Endothelial cell of umbilical vein (primary cell): ENCODE results near the gene DLG3. TPM values are rescaled to one million over a fixed set of nuclear protein-coding genes. Genes with fewer than 3 reads are reported as not detected.

Source experiments
- BruUV-seq: library from RNA; stranded (reverse); fragments of 400-500 nt; replicated peaks from 2 replicates; lab custom pipeline; 2021; lab: Mats Ljungman, UMichigan
- CTCF ChIA-PET: fragments of 300-600, 350-600 bp; sonication (Branson Sonifier 250); formaldehyde crosslinking; loops from one replicate; lab custom pipeline; 2021; ENCODE audit warnings: antibody characterized with exemption, inconsistent platforms; lab: Charles Lee
- POLR2A ChIA-PET: fragments of 300-600, 350-600 bp; sonication (Branson Sonifier 250); formaldehyde crosslinking; loops from one replicate; lab custom pipeline; 2021; ENCODE audit warnings: antibody characterized with exemption, inconsistent platforms; lab: Charles Lee
- DNase-seq: peaks from one replicate; pipeline ENCODE4 v3.0.0-alpha.2; 2011; ENCODE audit warnings: low read depth, low spot score
- FAIRE-seq: peaks from 2 replicates; lab custom pipeline; 2011; peaks lifted over from hg19 to GRCh38; lab: Jason Lieb, UNC
- H2AFZ ChIP-seq: 2 replicates; pipeline ENCODE4 v1.6.0; 2012; ENCODE audit warnings: low read depth, low read length, control low read depth, inconsistent platforms
- H3K27ac ChIP-seq: 2 replicates; pipeline ENCODE4 v1.5.1; 2011; ENCODE audit warnings: low read depth, mild to moderate bottlenecking, control low read depth, low read length, moderate library complexity; ENCODE audit not compliant: insufficient read depth
- H3K27me3 ChIP-seq, 2 experiments: 2 replicates each; pipeline versions ENCODE4 v1.6.0 to v1.6.1; 2011; ENCODE audit warnings: low read length in 2 of 2, mixed read lengths in 1 of 2; ENCODE audit not compliant: control insufficient read depth in 2 of 2, insufficient read depth in 2 of 2
- H3K36me3 ChIP-seq, 2 experiments: 2 replicates in 1 of 2; 3 replicates in 1 of 2; pipeline ENCODE4 v1.5.1; 2011; ENCODE audit warnings: low read length in 2 of 2, mild to moderate bottlenecking in 1 of 2, moderate library complexity in 1 of 2; ENCODE audit not compliant: control insufficient read depth in 2 of 2, insufficient read depth in 2 of 2; ENCODE audit errors: extremely low read depth in 1 of 2
- H3K4me1 ChIP-seq: 3 replicates; pipeline ENCODE4 v1.5.1; 2011; ENCODE audit warnings: mild to moderate bottlenecking, low read length; ENCODE audit not compliant: control insufficient read depth, insufficient read depth; ENCODE audit errors: extremely low read depth
- H3K4me2 ChIP-seq: 2 replicates; pipeline ENCODE4 v1.6.1; 2011; ENCODE audit warnings: low read length, control low read depth, mixed read lengths; ENCODE audit not compliant: insufficient read depth
- H3K4me3 ChIP-seq, 3 experiments: fragments of 200-600 bp in 1 of 3; sonication (generic), shearing (Covaris generic) in 1 of 3; replicated peaks in 1 of 3; 2 replicates each; pipeline ENCODE4 v1.5.1; 2011 to 2016; ENCODE audit warnings: control low read depth in 3 of 3, low read length in 3 of 3, mild to moderate bottlenecking in 2 of 3, inconsistent platforms in 1 of 3, low read depth in 1 of 3, moderate library complexity in 1 of 3; ENCODE audit not compliant: insufficient read depth in 1 of 3
- H3K79me2 ChIP-seq: 2 replicates; pipeline ENCODE4 v1.6.0; 2012; ENCODE audit warnings: low read length, inconsistent platforms; ENCODE audit not compliant: control insufficient read depth, insufficient read depth
- H3K9ac ChIP-seq: replicated peaks from 2 replicates; pipeline ENCODE3; 2011; ENCODE audit warnings: low read length, control low read depth; ENCODE audit not compliant: insufficient read depth; ENCODE audit errors: extremely low read depth
- H3K9me1 ChIP-seq: replicated peaks from 3 replicates; pipeline ENCODE4 v1.6.0; 2011; ENCODE audit warnings: mild to moderate bottlenecking, low read length; ENCODE audit not compliant: control insufficient read depth, insufficient read depth; ENCODE audit errors: extremely low read depth
- H3K9me3 ChIP-seq: replicated peaks from 2 replicates; pipeline ENCODE4 v1.5.1; 2012; ENCODE audit warnings: low read length, inconsistent platforms; ENCODE audit not compliant: control insufficient read depth, insufficient read depth
- H4K20me1 ChIP-seq: replicated peaks from 2 replicates; pipeline ENCODE3; 2011; ENCODE audit warnings: mild to moderate bottlenecking, low read length; ENCODE audit not compliant: control insufficient read depth, insufficient read depth; ENCODE audit errors: extremely low read depth
- EZH2 ChIP-seq: IDR thresholded peaks from 2 replicates; pipeline ENCODE4 v1.6.1; 2012; ENCODE audit warnings: borderline replicate concordance, low read depth, mild to moderate bottlenecking, moderate library complexity, low read length, inconsistent platforms; ENCODE audit not compliant: severe bottlenecking
- FOS ChIP-seq: IDR thresholded peaks from 2 replicates; pipeline ENCODE4 v1.6.1; 2011; ENCODE audit warnings: mild to moderate bottlenecking, low read length, moderate library complexity, borderline replicate concordance; ENCODE audit not compliant: insufficient read depth
- GATA2 ChIP-seq: IDR thresholded peaks from 2 replicates; pipeline ENCODE4 v1.7.0; 2011; ENCODE audit warnings: low read depth, mild to moderate bottlenecking, moderate library complexity, mixed read lengths, low read length; ENCODE audit not compliant: insufficient read length, insufficient read depth
- JUN ChIP-seq: IDR thresholded peaks from 2 replicates; pipeline ENCODE4 v1.6.1; 2011; ENCODE audit warnings: borderline replicate concordance, low read depth; ENCODE audit not compliant: insufficient read length, insufficient read depth
- MYC ChIP-seq: IDR thresholded peaks from one replicate; pipeline ENCODE4 v1.6.1; 2011; ENCODE audit warnings: mild to moderate bottlenecking, low read depth, low read length
- POLR2A ChIP-seq: IDR thresholded peaks from 2 replicates; pipeline ENCODE4 v1.6.1; 2012; ENCODE audit warnings: low read depth, mild to moderate bottlenecking, control low read depth, low read length
- POLR2AphosphoS5 ChIP-seq: IDR thresholded peaks from 2 replicates; pipeline ENCODE4 v1.6.1; 2012; ENCODE audit warnings: low read depth, mild to moderate bottlenecking, control low read depth, low read length, moderate library complexity; ENCODE audit not compliant: insufficient read depth
- dilution Hi-C: fragments of 300-500 bp; cut with MboI; formaldehyde crosslinking; loops from one replicate; pipeline ENCODE4 v1.15.0; 2019; ENCODE audit warnings: low sequenced_read_pairs; ENCODE audit not compliant: extremely low pct_ligation_motif_present
- intact Hi-C: fragments of 100-400 bp; cut with micrococcal nuclease; formaldehyde crosslinking; loops from one replicate; pipeline ENCODE4 v1.10.0; 2022
- polyA plus RNA-seq, 4 experiments: library from polyadenylated mRNA; depleted of rRNA in 3 of 4; stranded (reverse) in 3 of 4; unstranded in 1 of 4; fragments of >200 nt; gene quantifications; 2 replicates each; pipeline versions ENCODE4 v1.2.1 to v1.2.3, GENCODE V29; 2011 to 2012; ENCODE audit warnings: missing spikeins in 1 of 4
- total RNA-seq: library from RNA; stranded (reverse); gene quantifications from 2 replicates; pipeline ENCODE4 v1.2.3, GENCODE V29; 2021
- TF ChIP-seq, protein P1 (sequence below), 2 donors: IDR thresholded peaks; 1 replicate in 1 of 2; 2 replicates in 1 of 2; pipeline ENCODE4 v1.5.1; 2011; ENCODE audit warnings: low read length in 2 of 2, mild to moderate bottlenecking in 2 of 2, moderate library complexity in 2 of 2, control low read depth in 1 of 2, inconsistent platforms in 1 of 2, low read depth in 1 of 2; ENCODE audit not compliant: insufficient read depth in 1 of 2; ENCODE audit errors: extremely low read depth in 1 of 2
- TF ChIP-seq, protein P2 (sequence below): IDR thresholded peaks from 2 replicates; pipeline ENCODE4 v1.6.1; 2011; ENCODE audit not compliant: insufficient read depth, insufficient read length

Gene DLG3
- total and polyA plus RNA-seq, 2 donors (not counting 3 experiments of a cell fraction or from before 2014, with no cell fraction given): 1.2 to 3.2 TPM

DNA sequence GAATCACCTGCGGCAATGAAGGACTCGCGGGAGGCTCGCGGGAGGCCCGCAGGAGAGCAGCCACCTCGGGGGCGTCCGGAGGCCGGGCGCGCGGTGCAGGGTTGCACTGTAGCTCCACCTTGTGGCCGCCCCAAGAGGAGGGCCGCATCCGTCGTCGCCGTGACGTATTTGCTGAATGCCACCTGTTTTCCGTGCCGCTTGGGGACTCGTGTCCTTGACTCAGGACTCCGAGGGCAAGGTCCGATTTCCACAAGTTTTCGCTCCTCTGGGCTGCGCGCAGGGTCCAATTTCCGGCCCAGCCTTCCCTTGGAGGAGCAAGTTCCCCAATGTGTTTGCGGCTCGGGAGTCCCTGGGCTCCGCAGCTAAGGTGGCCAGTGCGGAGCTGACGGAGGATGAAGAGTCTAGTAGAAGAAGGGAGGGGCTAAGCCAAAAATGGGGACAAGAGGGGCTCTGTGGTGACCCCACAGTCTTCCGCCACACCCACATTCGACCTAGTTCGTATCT is 10.7 kb upstream of the DLG3 start:
- Histone ChIP-seq H3K4me2 (peak overlapping the region; percentile 41), H3K27me3 (no peaks in the 10 kb centered on the region), H3K4me1 (peaks cover 9% of the 10 kb centered on the region), H3K79me2 (no peaks in the 10 kb centered on the region), H4K20me1 (no peaks in the 10 kb centered on the region), H3K27ac (peak overlapping the region; percentile 67), H3K9ac (peak overlapping the region; percentile 79), H3K36me3 (no peaks in the 10 kb centered on the region), H3K9me1 (no peaks in the 10 kb centered on the region), H2AFZ (peak overlapping the region; percentile 95), H3K4me3 (peak overlapping the region; percentile 39 to 86 (median 52)), H3K9me3 (no peaks in the 10 kb centered on the region)
- TSS peak; percentile 40 for BruUV-seq
- dilution Hi-C loops (no loop called here), intact Hi-C loops (loop anchor here (1.0 kb wide), 1 partner anchor 301 kb away; the partner anchor contains the start of gene IGBP1)
- no peak for TF ChIP-seq JUN
- TF ChIP-seq, protein P1, sequence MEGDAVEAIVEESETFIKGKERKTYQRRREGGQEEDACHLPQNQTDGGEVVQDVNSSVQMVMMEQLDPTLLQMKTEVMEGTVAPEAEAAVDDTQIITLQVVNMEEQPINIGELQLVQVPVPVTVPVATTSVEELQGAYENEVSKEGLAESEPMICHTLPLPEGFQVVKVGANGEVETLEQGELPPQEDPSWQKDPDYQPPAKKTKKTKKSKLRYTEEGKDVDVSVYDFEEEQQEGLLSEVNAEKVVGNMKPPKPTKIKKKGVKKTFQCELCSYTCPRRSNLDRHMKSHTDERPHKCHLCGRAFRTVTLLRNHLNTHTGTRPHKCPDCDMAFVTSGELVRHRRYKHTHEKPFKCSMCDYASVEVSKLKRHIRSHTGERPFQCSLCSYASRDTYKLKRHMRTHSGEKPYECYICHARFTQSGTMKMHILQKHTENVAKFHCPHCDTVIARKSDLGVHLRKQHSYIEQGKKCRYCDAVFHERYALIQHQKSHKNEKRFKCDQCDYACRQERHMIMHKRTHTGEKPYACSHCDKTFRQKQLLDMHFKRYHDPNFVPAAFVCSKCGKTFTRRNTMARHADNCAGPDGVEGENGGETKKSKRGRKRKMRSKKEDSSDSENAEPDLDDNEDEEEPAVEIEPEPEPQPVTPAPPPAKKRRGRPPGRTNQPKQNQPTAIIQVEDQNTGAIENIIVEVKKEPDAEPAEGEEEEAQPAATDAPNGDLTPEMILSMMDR (IDR thresholded peaks at IDR 0.05; ENCODE audit: extremely low read depth in 1 of 2, insufficient read depth in 1 of 2, low read depth in 1 of 2, low read length in 2 of 2): peak; percentile 60 to 81
- CTCF ChIA-PET: interaction anchor here (0.6 to 2.3 kb wide), 13 partner anchors 9 to 301 kb away, joined by 3 to 15 read pairs (median 4); partner anchors contain the start of genes GDPD2 and IGBP1
- POLR2A ChIA-PET: no interaction called here
- FAIRE-seq (peak; percentile 72), DNase-seq (peak; percentile 49)

DNA sequence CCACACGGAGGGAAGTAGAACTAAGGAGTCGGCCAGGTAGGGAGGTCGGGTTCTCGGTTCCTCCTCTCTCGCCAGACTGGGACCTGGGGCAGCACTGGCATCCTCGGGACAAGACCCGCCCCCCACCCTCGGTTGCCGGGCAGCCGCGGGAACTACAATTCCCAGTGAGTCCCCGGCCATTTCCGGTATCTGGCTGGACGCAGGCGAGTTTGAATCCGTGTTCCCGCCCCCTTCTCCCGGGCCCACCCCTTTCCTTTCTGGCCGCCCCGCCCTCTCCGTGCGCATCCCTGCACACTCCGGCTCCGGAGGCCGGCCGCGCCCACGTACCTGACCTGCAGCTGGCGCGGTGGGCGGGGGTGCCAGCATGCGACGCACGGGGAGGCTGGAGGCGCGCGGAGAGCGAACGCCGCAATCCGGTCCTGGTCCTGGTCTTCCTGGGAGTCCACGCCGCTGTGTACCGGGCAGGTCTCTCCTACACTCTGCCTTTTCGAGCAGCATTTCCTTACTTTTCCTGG is 10.2 kb upstream of the DLG3 start:
- no peaks in the 10 kb centered on the region for H3K9me3 ChIP-seq
- TF ChIP-seq, protein P1 (IDR thresholded peaks at IDR 0.05; ENCODE audit: extremely low read depth in 1 of 2, insufficient read depth in 1 of 2, low read depth in 1 of 2, low read length in 2 of 2): no peak
- no peak for TF ChIP-seq FOS
- TF ChIP-seq JUN: no peak
- TF ChIP-seq POLR2AphosphoS5: no peak
- no peak for TF ChIP-seq POLR2A
- TF ChIP-seq, protein P2, sequence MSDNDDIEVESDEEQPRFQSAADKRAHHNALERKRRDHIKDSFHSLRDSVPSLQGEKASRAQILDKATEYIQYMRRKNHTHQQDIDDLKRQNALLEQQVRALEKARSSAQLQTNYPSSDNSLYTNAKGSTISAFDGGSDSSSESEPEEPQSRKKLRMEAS: no peak
- TF ChIP-seq EZH2: no peak
- TF ChIP-seq MYC: no peak
- no peak for TF ChIP-seq GATA2
- peaks cover 9% of the 10 kb centered on the region for H3K4me1 ChIP-seq
- H3K79me2 ChIP-seq: no peaks in the 10 kb centered on the region
- H4K20me1 ChIP-seq: no peaks in the 10 kb centered on the region
- H3K9me1 ChIP-seq: no peaks in the 10 kb centered on the region
- peak; percentile 97 for FAIRE-seq
- H3K9ac ChIP-seq: peak overlapping the region; percentile 79
- POLR2A ChIA-PET: no interaction called here
- peak; percentile 58 for DNase-seq
- no peaks in the 10 kb centered on the region for H3K27me3 ChIP-seq
- peak overlapping the region; percentile 95 for H2AFZ ChIP-seq
- H3K4me2 ChIP-seq: peak overlapping the region; percentile 82
- peak overlapping the region; percentile 39 to 86 (median 67) for H3K4me3 ChIP-seq
- intact Hi-C loops: loop anchor here (1.0 kb wide), 1 partner anchor 301 kb away; the partner anchor contains the start of gene IGBP1
- dilution Hi-C loops: no loop called here
- CTCF ChIA-PET: interaction anchor here (0.8 to 2.3 kb wide), 9 partner anchors 9 to 301 kb away, joined by 3 to 15 read pairs (median 7); partner anchors contain the start of gene IGBP1
- peak overlapping the region; percentile 67 for H3K27ac ChIP-seq
- no TSS peak for BruUV-seq
- no peaks in the 10 kb centered on the region for H3K36me3 ChIP-seq
